ENCODE data around the gene RPS6KC1. TPM values are rescaled to one million over a fixed set of nuclear protein-coding genes. Genes with fewer than 3 reads are reported as not detected.
"Not testable (repeated sequence)": the region's sequence is repeated elsewhere in the genome, so short reads cannot be mapped to it uniquely, and the experiment has no call there.

The RPS6KC1 gene
- total and polyA plus RNA-seq, 9 of the 15 experiments (the other 6 are each of a cell fraction or from before 2014, with no cell fraction given): 4.3 to 34.6 (median 20.9) TPM

DNA sequence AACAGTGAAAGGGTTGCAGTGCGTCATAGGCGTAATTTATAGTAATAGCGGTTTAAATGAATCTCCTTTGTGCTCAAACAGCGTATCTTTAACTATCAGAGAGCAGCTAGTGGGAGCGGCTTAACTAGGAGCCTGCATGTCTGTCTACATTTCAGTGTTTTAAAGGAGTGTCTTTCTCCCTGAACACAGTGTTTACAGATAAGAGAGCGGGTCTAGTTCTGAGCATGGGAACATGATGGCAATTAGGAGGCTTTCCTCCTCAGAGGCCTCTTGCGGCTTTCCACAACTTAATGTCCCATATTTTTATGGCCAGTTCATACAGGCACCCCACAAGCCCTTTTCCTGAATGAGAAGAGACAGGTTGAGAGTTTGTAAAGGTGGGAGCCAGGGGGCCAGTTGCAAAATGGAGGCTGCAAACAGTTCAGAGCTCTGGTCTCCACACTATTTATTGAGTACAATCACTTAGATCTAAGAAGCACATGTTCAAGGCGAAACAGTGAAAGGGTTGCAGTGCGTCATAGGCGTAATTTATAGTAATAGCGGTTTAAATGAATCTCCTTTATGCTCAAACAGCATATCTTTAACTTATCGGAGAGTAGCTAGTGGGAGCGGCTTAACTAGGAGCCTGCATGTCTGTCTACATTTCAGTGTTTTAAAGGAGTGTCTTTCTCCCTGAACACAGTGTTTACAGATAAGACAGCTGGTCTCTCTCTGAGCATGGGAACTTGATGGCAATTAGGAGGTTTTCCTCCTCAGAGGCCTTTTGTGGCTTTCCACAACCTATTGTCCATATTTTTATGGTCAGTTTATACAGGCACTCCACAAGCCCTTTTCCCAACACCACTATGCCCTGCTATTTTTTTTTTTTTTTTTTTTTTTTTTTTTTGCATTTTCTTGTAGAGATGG is 5.5 kb upstream of the RPS6KC1 start (continued):
- TF ChIP-seq, protein P1, sequence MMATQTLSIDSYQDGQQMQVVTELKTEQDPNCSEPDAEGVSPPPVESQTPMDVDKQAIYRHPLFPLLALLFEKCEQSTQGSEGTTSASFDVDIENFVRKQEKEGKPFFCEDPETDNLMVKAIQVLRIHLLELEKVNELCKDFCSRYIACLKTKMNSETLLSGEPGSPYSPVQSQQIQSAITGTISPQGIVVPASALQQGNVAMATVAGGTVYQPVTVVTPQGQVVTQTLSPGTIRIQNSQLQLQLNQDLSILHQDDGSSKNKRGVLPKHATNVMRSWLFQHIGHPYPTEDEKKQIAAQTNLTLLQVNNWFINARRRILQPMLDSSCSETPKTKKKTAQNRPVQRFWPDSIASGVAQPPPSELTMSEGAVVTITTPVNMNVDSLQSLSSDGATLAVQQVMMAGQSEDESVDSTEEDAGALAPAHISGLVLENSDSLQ (IDR thresholded peaks at IDR 0.05): peak; percentile 69
- peak; percentile 36; the same call in 1 of the 2 replicates for TF ChIP-seq LCOR (CRISPR knock-in tag; IDR thresholded peaks at IDR 0.05)
- TF ChIP-seq, protein P2, sequence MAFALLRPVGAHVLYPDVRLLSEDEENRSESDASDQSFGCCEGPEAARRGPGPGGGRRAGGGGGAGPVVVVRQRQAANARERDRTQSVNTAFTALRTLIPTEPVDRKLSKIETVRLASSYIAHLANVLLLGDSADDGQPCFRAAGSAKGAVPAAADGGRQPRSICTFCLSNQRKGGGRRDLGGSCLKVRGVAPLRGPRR (CRISPR knock-in tag; IDR thresholded peaks at IDR 0.05): peak; percentile 65; the same call in 1 of the 2 replicates
- peak; percentile 21; the same call in 1 of the 2 replicates for TF ChIP-seq TEAD2 (tag; IDR thresholded peaks at IDR 0.05)
- peak; percentile 77 for TF ChIP-seq SMARCC2 (IDR thresholded peaks at IDR 0.05; ENCODE audit: low read depth)
- peak; percentile 52; the same call in 1 of the 2 replicates for TF ChIP-seq BRD4 (IDR thresholded peaks at IDR 0.05)
- peak; percentile 63 for TF ChIP-seq CBFA2T3 (IDR thresholded peaks at IDR 0.05)
- peak; percentile 75 for TF ChIP-seq TCF3 (CRISPR knock-in tag; IDR thresholded peaks at IDR 0.05)
- peak; percentile 65; the same call in 1 of the 2 replicates for TF ChIP-seq RFX7 (CRISPR knock-in tag; IDR thresholded peaks at IDR 0.05)
- TF ChIP-seq HDAC3 (IDR thresholded peaks at IDR 0.05; ENCODE audit: borderline replicate concordance, partially characterized antibody): peak; percentile 100
- TF ChIP-seq, protein P3, sequence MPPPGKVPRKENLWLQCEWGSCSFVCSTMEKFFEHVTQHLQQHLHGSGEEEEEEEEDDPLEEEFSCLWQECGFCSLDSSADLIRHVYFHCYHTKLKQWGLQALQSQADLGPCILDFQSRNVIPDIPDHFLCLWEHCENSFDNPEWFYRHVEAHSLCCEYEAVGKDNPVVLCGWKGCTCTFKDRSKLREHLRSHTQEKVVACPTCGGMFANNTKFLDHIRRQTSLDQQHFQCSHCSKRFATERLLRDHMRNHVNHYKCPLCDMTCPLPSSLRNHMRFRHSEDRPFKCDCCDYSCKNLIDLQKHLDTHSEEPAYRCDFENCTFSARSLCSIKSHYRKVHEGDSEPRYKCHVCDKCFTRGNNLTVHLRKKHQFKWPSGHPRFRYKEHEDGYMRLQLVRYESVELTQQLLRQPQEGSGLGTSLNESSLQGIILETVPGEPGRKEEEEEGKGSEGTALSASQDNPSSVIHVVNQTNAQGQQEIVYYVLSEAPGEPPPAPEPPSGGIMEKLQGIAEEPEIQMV (tag; conservative IDR thresholded peaks at IDR 0.05; ENCODE audit: low read depth): peak; percentile 61; the same call in 1 of the 2 replicates
- TF ChIP-seq, protein P4, sequence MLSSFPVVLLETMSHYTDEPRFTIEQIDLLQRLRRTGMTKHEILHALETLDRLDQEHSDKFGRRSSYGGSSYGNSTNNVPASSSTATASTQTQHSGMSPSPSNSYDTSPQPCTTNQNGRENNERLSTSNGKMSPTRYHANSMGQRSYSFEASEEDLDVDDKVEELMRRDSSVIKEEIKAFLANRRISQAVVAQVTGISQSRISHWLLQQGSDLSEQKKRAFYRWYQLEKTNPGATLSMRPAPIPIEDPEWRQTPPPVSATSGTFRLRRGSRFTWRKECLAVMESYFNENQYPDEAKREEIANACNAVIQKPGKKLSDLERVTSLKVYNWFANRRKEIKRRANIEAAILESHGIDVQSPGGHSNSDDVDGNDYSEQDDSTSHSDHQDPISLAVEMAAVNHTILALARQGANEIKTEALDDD (IDR thresholded peaks at IDR 0.05): peak; percentile 95
- TF ChIP-seq CHD1 (IDR thresholded peaks at IDR 0.05; ENCODE audit: low read length): peak; percentile 75
- peak; percentile 69 for TF ChIP-seq ATF7 (IDR thresholded peaks at IDR 0.05)
- peak; percentile 45; the same call in 1 of the 2 replicates for TF ChIP-seq ZSCAN29 (IDR thresholded peaks at IDR 0.05)
- TF ChIP-seq, protein P5, sequence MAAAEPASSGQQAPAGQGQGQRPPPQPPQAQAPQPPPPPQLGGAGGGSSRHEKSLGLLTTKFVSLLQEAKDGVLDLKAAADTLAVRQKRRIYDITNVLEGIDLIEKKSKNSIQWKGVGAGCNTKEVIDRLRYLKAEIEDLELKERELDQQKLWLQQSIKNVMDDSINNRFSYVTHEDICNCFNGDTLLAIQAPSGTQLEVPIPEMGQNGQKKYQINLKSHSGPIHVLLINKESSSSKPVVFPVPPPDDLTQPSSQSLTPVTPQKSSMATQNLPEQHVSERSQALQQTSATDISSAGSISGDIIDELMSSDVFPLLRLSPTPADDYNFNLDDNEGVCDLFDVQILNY (CRISPR knock-in tag; IDR thresholded peaks at IDR 0.05): 0 out of 2 replicates have a peak, but pooled peaks have one; percentile 57
- TF ChIP-seq POLR2G (IDR thresholded peaks at IDR 0.05; ENCODE audit: low read depth, low read length): 0 out of 2 replicates have a peak, but pooled peaks have one; percentile 14
- peak; percentile 30; the same call in 1 of the 2 replicates for TF ChIP-seq TRIM28 (IDR thresholded peaks at IDR 0.05)
- peak; percentile 10; the same call in 1 of the 2 replicates for TF ChIP-seq POLR2AphosphoS5 (IDR thresholded peaks at IDR 0.05; ENCODE audit: control insufficient read depth, insufficient read depth, low read depth, low read length)
- TF ChIP-seq L3MBTL2 (IDR thresholded peaks at IDR 0.05): peak; percentile 85
- TF ChIP-seq, protein P6, sequence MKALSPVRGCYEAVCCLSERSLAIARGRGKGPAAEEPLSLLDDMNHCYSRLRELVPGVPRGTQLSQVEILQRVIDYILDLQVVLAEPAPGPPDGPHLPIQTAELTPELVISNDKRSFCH (CRISPR knock-in tag; IDR thresholded peaks at IDR 0.05): not testable (repeated sequence)
- TF ChIP-seq, protein P6 (tag; IDR thresholded peaks at IDR 0.05): peak; percentile 66; the same call in 1 of the 2 replicates
- 0 out of 2 replicates have a peak, but pooled peaks have one; percentile 12 for TF ChIP-seq EHMT2 (IDR thresholded peaks at IDR 0.05)

Data from K562 (cell line).